Right atrium auricular region (tissue), 2 donors: ENCODE results near the gene ECEL1. TPM values are rescaled to one million over a fixed set of nuclear protein-coding genes. Genes with fewer than 3 reads are reported as not detected.

ENCODE experiments used
- DNase-seq: peaks from one replicate; pipeline ENCODE4 v3.0.0-alpha.2; 2019; ENCODE audit warnings: low spot score
- H3K27ac ChIP-seq, 2 donors: fragments of 200-600 bp; sonication (generic); 1 replicate in 1 of 2; 2 replicates in 1 of 2; pipeline ENCODE4 v1.5.1; 2016 to 2019
- H3K27me3 ChIP-seq, 2 donors: fragments of 200-600 bp; sonication (generic); one replicate each; pipeline versions ENCODE4 v1.5.1 to v1.6.0; 2017 to 2019
- H3K36me3 ChIP-seq: fragments of 200-600 bp; sonication (generic); one replicate; pipeline ENCODE4 v1.5.1; 2016
- H3K4me1 ChIP-seq, 2 donors: fragments of 200-600 bp; sonication (generic); one replicate each; pipeline versions ENCODE4 v1.5.1 to v1.6.0; 2017 to 2019
- H3K4me3 ChIP-seq, 2 donors: fragments of 200-600 bp; sonication (generic); 1 replicate in 1 of 2; 2 replicates in 1 of 2; pipeline ENCODE4 v1.5.1; 2017 to 2019; ENCODE audit warnings: mild to moderate bottlenecking in 1 of 2, moderate library complexity in 1 of 2
- H3K9me3 ChIP-seq, 2 donors: fragments of 200-600 bp; sonication (generic); one replicate each; pipeline ENCODE4 v1.5.1; 2019
- total RNA-seq, 2 donors: library from RNA; depleted of rRNA; stranded (reverse); fragments of >200 nt; gene quantifications; one replicate each; pipeline ENCODE4 v1.1.0, GENCODE V29; 2016
- TF ChIP-seq, protein P1 (sequence below), 2 donors: fragments of 200-600 bp; sonication (generic); IDR thresholded peaks; one replicate each; pipeline ENCODE4 v1.5.1; 2019; ENCODE audit warnings: antibody characterized with exemption in 2 of 2

ECEL1 gene
- total RNA-seq, 2 donors from 2014 or later = not detected

DNA sequence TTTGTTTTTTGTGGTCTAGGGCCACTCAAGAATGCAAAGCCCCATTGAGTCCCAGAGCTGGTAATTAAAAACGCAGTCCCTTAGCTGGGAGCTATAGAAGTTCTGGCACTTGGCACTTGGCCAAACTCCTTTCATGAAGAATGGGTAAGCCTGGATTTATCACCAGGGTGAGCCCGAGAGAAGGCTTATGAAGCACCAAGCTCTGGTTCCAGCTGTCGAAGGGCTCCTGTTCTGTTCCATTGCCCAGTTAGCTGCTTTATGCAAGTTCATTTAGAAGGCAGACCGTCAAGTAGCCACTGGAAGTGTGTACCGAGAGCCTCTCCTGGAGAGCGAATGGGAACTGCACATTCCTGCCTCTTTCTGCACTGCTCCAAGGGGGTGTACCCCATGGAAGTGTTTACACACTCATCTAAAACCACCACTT, 14.2 kb downstream of the ECEL1 start:
- no peak overlapping the region for H3K4me3 ChIP-seq
- TF ChIP-seq, protein P1, sequence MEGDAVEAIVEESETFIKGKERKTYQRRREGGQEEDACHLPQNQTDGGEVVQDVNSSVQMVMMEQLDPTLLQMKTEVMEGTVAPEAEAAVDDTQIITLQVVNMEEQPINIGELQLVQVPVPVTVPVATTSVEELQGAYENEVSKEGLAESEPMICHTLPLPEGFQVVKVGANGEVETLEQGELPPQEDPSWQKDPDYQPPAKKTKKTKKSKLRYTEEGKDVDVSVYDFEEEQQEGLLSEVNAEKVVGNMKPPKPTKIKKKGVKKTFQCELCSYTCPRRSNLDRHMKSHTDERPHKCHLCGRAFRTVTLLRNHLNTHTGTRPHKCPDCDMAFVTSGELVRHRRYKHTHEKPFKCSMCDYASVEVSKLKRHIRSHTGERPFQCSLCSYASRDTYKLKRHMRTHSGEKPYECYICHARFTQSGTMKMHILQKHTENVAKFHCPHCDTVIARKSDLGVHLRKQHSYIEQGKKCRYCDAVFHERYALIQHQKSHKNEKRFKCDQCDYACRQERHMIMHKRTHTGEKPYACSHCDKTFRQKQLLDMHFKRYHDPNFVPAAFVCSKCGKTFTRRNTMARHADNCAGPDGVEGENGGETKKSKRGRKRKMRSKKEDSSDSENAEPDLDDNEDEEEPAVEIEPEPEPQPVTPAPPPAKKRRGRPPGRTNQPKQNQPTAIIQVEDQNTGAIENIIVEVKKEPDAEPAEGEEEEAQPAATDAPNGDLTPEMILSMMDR (IDR thresholded peaks at IDR 0.05) = no peak
- H3K27me3 ChIP-seq = no peaks in the 10 kb centered on the region
- no peaks in the 10 kb centered on the region for H3K36me3 ChIP-seq
- peaks cover 0 to 7% of the 10 kb centered on the region in 2 donors for H3K9me3 ChIP-seq
- DNase-seq = no peak
- H3K27ac ChIP-seq = no peak overlapping the region
- H3K4me1 ChIP-seq = no peaks in the 10 kb centered on the region

DNA sequence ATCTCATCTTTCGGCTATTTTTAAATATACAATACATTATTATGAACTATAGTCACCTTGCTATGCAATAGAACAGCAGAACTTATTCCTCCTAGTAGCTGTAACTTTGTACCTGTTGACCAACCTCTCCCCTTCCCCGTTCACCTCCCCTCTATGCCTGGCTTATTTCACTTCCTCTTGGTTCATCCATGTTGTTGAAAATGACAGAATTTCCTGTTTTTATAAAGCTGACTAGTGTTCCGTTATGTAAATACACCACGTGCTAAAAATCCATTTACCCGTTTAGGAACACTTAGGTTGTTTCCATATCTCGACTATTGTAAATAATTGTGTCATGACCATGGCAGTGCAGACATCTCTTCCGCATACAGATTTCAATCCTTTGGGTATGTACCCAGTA, 21.4 kb downstream of the ECEL1 start:
- Histone ChIP-seq H3K27ac (no peak overlapping the region), H3K4me3 (no peak overlapping the region), H3K4me1 (no peaks in the 10 kb centered on the region), H3K27me3 (no peaks in the 10 kb centered on the region), H3K36me3 (no peaks in the 10 kb centered on the region), H3K9me3 (no peaks in the 10 kb centered on the region)
- TF ChIP-seq, protein P1 (IDR thresholded peaks at IDR 0.05) = no peak
- DNase-seq = no peak

DNA sequence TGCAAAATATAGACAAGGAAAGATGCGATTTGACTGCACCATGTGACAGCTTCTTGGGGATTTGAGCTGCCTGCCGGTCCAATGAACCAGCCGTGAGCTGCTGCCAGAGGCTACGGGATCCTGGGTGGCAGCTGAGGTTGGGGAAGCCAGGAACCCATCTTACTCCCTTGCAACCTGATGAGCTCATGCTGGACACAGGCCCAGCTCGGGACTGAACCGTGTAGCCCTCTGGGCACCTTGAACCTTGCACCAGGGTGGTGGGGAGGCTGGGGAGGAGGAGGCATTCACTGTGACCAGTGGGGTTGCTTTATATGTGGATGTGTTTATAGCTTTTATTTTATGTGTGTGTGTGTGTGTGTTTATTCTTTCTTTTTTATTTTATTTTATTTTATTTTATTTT, 22.6 kb downstream of the ECEL1 start:
- H3K4me3 ChIP-seq = no peak overlapping the region
- TF ChIP-seq, protein P1 (IDR thresholded peaks at IDR 0.05) = no peak
- H3K4me1 ChIP-seq = no peaks in the 10 kb centered on the region
- H3K36me3 ChIP-seq = no peaks in the 10 kb centered on the region
- DNase-seq = no peak
- no peaks in the 10 kb centered on the region for H3K27me3 ChIP-seq
- no peak overlapping the region for H3K27ac ChIP-seq
- H3K9me3 ChIP-seq = no peaks in the 10 kb centered on the region

DNA sequence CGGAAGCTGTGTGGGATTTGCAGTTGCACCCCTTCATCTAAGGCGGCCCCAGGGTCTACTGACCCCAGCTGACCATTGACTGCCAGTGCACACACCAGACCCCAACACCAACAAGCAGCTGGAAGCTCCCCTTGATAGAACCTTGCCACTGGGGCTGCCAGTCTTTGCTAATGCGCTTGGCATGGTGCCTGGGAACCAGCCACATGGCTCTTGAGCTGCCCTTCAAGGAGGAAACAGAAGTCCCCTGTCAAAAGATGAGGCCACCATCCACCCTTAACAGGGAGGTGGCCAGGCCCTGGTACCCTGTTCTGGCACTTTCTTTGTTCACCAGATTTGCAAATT, 23.1 kb downstream of the ECEL1 start:
- no peak overlapping the region for H3K4me3 ChIP-seq
- no peaks in the 10 kb centered on the region for H3K9me3 ChIP-seq
- DNase-seq = no peak
- no peak overlapping the region for H3K27ac ChIP-seq
- no peaks in the 10 kb centered on the region for H3K4me1 ChIP-seq
- H3K27me3 ChIP-seq = no peaks in the 10 kb centered on the region
- no peaks in the 10 kb centered on the region for H3K36me3 ChIP-seq
- TF ChIP-seq, protein P1 (IDR thresholded peaks at IDR 0.05) = no peak

DNA sequence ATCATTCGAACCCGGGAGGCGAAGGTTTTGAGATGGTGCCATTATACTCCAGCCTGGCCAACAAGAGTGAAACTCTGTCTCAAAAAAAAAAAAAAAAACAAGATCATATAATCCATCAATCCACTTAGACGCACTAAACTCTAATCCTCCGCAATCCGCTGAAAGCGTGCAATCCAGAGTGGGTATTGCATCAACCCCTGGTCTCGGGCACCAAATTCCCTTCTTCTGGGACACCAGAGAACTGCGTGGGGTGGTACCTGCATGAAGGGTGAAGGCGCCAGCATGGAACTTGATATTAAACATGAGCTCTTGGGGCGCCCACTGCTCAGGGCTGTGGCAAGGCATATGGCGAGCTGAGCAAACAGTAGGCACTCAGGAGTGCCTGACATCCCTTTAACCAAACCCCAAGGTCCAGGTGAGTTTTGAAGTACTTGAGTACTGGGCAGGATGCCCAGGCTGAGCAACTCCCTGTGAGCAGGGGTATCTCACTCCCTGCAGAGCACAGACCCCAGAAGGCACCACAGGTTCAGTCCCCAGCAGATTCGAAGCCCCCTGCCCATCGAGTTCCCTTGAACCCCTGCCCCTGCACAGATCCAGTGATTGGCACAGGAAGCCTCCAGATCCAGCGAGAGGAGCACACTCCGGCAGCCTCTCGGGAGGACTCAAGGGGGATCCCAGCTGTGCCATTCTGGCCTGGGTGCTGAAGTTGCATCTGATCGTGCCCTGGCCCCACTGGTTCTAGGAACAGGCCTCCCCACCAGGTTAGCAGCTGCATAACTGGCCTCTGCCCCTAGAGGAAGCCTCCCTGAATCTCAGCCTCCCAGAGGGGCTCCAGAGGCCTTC, 23.7 kb downstream of the ECEL1 start:
- Histone ChIP-seq H3K4me1 (no peaks in the 10 kb centered on the region), H3K27me3 (peaks cover 0 to under 1% of the 10 kb centered on the region in 2 donors)
- TF ChIP-seq, protein P1 (IDR thresholded peaks at IDR 0.05) = no peak

DNA sequence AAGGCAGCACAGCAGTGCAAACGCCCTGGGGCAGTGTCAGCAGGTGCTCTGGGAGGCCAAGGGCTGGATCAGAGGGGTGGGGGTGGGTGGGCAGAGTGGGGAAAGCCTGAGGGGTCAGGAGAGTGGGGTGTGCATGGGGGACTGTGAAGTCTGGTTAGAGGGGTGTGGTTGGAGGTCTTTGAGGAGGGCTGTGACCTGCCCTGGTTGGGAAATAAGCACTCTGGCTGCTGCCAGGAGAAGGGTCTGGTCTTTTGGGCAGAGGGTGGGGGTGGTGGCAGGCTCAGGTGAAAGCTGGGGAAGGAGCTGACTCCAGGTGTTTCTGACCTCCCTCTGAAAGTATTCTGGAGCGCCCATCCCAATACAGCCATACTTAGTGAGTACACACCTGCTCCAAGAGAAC, 27.5 kb downstream of the ECEL1 start:
- no peaks in the 10 kb centered on the region for H3K4me1 ChIP-seq
- no peak for DNase-seq
- no peak overlapping the region for H3K4me3 ChIP-seq
- H3K27me3 ChIP-seq = peaks cover 0 to 5% of the 10 kb centered on the region in 2 donors
- H3K36me3 ChIP-seq = no peaks in the 10 kb centered on the region
- no peaks in the 10 kb centered on the region for H3K9me3 ChIP-seq
- TF ChIP-seq, protein P1 (IDR thresholded peaks at IDR 0.05) = no peak
- no peak overlapping the region for H3K27ac ChIP-seq

More for the DNA sequence above, 23.7 kb downstream of the ECEL1 start:
- no peak overlapping the region for H3K4me3 ChIP-seq
- DNase-seq = no peak
- no peaks in the 10 kb centered on the region for H3K36me3 ChIP-seq
- no peak overlapping the region for H3K27ac ChIP-seq
- H3K9me3 ChIP-seq = no peaks in the 10 kb centered on the region
